Umbilical cord (tissue), 2 donors: ENCODE results near the gene VSIR. TPM values are rescaled to one million over a fixed set of nuclear protein-coding genes. Genes with fewer than 3 reads are reported as not detected.

Experiments used
- DNase-seq: peaks from one replicate; pipeline ENCODE4 v3.0.0-alpha.2; 2015; ENCODE audit warnings: low spot score
- total RNA-seq: library from RNA; depleted of rRNA; stranded (reverse); fragments of >200 nt; gene quantifications from one replicate; pipeline ENCODE4 v1.2.3, GENCODE V29; 2014; ENCODE audit warnings: low replicate concordance; ENCODE audit not compliant: insufficient read depth

VSIR gene
- total RNA-seq, 1 donor from 2014 or later = 19.0 TPM

DNA sequence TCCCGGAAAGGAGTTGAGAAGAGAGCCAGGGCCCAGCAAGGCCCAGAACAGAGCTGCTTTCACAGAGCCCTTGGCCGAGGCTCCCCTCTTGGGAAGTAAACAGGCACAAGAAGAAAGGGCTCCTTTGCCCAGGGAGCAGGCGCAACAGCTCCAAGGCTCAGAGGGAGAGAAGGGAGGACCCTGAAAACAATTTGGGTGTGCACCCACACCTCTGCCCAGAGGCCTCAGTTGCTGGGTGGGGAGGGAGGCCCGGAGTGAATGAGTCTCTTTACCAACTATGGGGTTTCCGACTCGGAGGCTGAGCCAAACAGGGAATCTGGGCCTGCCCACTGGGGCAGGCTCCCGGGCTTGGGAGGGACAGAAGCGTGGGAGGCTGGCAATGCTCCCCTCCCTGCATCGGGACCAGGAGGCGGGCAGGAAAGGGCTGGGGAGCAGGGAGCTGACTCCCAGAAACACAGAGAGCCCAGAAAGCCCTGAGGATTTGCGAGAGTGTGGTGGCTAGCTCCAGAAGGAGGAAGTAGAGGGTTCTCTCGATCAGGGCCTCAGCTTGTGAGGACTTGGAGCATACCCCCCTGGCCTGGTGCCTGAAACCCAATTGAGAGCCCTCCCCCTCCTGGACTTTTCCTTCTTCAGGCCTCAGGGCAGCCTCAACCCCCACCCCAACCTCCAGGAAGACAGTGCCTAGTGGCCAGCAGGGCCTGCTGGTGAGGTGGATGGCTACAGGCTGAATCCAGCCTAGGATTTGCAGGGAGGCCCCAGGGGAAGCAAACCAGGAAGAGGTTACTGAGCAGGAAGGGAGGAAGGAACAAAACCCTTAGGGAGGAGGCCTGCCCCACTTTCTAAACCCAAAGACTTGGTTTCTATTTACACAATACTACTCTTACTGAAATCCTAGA, 59.9 kb downstream of the VSIR start:
- peak; percentile 98 for DNase-seq

DNA sequence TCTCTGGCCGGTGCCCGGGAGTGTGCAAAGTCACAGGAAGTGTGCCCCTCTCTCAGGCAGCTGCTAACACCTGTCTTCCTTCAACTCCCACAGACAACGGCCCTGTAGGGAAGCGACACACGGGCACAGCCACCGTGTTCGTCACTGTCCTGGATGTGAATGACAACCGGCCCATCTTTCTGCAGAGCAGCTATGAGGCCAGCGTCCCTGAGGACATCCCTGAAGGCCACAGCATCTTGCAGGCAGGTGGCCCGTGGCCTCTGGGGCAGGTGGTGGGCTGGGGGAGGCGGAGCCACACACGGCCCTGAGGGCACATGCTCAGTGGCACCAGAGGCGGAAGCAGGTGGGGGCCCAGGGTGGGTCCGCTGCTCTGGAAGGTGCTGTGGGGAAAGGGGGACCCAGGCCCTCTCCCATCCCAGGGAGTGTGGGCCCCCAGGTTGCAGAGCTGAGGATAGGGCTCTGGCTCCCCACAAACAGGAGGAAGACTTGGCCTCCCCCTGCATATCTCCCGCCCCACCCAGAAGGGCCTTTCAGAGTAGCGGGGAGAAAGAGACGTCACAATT, 60.7 kb downstream of the VSIR start:
- no peak for DNase-seq

DNA sequence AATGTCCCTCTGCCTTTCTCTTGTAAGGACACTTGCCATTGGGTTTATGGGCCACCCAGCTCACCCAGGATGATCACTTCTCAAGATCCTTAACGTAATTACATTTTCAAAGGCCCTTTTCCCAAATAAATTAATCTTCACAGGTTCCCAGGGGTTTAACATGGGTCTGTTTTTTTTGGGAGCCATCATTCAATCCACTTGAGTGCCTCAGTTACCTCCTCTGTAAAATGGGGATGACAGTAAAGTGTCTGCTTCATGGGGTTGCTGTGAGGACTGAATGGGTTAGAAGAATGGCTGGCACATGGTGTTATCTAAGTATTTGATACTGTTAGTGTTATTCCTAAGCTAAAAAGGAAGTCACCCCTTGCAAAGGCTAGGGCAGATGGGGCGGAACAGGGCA, 61.1 kb downstream of the VSIR start:
- DNase-seq = no peak

DNA sequence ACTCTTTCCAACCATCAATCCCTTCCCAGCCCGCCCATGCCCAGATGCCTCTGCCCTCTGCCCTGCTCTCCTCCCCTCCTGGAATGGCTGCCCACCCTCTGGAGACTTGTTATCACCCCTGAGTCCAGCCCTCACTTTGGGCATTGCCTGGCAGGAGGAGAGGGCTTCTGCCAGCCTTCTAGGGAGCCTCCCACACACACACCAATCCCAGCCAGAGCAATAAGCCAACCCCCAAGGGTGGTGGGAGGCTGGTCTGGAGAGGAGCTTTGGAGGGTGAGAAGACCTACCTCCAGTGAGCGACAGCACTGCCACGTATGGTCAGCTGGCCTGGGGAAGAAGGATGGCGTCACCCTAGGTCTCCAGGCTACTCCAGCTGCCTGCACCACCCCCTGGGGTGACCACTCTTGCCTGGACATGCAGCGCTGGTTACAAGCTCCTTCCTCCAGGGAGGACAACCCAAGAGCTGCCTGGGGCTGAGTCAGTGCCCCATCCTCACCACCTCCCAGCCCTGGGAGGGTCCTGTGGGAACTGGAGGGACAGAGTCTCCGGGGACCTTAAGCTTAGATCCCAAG, 62.2 kb downstream of the VSIR start:
- no peak for DNase-seq

DNA sequence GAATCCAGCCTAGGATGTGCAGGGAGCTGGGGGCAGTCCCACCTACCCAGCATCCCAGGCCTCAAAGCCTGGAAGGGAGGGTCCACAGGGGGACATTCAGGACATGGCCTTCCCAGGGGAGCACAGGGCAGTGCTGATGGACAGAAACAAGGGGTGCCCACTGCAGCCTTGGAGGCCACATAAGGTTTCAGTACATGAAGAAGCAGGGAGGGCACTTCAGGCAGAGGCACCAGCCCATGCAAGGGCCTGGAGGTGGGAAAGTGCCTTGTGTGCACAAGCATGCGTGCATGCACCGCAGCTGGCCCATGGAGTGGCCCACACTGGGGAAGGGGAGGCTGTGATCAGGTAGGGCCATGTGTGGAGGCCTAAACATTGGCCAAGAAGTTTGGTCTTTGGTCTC, 62.8 kb downstream of the VSIR start:
- DNase-seq = no peak

DNA sequence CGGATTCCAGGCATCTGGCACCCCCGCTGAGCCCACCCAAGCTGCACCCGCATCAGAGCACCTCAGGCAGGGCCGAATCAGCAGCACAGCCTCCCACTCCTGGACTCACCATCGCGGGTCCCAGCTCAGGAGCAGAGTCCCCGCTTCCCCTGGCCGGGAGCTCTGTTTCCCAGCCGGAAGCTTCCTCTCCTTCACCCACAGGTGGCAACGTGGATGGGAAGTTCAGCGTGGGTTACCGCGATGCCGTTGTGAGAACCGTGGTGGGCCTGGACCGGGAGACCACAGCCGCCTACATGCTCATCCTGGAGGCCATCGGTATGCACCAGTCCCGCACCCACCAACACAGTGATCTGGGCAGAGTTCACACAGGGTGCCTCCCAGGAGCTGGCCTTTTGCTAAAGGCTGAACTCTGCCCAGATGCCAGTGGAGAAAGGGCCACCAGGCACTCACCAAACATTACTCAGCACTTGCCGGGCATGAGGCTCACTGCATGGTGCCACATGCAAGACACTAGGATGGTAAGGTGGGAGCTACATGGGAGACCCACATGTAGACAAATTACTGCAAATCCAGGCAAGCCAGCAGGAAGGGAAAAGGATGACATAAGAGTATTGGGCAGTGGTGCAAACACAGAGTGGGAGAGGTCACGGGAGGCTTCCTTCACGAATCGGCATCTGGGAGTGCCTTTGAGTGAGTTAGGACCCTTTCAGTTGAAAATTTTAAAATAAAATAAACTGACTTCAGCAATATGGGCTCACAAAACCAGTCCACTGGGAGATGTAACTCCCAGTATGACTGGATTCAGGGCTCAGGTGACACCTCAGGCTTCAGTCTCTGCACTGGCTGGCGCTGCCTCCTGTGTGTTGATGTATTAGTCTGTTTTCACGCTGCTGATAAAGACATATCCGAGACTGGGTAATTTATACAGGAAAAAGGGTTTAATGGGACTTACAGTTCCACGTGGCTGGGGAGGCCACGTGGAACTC, 64.1 kb downstream of the VSIR start:
- no peak for DNase-seq

DNA sequence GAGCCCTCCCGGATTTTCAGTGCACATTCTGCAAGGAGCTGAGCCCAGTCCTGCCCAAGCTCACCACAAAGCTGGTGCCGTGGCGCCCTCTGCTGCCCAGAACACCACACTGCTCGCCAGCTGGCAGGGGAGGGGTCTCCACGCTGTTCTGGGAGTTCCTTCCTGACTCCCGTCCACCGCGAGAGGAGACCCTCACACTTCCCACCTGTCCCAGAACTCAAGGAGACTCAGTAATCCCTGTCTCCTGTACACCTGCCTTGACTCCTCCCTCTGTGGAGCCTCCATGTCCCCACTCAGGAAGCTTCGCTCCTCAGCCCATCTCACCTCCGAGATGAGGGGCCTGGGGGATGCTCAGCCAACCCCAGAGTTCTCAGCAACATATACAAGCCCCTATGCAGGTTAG, 65.0 kb downstream of the VSIR start:
- no peak for DNase-seq

DNA sequence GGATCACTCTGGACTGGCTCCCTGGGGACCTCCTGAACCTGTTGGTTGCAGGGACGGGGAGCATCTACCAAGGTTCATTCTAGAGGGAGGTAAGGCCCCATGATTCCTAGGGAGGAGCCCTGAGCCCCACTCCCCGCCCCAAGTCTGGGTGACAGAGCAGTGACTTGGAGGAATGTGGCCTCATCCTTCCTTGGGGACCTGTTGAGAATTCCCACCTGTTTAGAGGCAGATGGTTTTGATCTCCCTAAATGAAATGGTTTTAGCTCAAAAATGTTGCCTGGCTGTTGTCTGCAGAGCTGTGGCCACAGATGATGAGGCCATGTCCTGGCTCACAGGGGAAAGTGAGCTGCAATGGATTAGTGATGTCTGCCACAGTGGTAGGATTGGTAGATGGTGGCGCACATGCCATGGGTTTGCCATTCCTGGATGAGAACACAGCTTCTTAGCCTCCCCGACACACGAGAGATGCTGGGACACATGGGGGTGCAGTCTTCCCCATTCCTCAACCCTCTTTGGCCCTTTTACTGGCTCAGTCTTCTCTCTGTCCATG, 66.0 kb downstream of the VSIR start:
- DNase-seq = no peak

DNA sequence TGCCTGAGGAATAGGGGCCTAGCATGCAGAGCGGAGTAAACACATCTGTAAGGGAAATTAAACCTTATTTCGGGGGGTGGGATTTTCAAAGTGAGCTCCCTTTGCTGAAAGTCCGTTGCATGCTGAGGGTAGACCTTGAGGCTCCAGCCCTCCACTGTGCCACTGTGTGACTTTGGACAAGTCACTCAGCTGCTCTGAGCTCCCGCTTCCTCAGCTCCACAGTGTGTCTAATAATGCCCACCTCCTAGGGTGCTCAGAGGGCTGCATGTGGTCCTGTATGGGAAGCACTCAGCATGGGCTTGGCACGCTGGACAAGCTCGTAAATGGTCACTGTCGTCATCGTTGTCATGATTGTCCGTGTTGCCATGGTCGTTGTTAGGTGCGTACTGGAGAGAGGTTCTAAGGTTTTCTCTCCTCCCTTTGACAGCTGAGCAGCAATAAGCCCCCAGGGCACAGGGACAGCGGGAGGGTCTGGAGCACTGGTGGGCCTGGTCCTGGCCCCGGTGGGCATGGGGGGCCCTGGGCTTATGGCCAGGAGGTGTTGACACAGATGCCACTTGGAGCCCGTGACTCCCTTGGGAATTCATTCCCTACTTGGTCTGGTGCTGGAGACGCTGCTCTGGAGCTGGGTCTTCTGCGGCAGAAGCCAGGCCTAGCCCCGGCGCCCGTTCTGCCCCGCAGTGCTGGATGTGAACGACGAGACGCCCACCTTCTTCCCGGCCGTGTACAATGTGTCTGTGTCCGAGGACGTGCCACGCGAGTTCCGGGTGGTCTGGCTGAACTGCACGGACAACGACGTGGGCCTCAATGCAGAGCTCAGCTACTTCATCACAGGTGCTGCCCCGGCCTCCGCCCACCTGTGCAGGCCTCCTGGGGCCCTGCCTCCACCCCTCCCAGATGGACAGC, 66.9 kb downstream of the VSIR start:
- no peak for DNase-seq

DNA sequence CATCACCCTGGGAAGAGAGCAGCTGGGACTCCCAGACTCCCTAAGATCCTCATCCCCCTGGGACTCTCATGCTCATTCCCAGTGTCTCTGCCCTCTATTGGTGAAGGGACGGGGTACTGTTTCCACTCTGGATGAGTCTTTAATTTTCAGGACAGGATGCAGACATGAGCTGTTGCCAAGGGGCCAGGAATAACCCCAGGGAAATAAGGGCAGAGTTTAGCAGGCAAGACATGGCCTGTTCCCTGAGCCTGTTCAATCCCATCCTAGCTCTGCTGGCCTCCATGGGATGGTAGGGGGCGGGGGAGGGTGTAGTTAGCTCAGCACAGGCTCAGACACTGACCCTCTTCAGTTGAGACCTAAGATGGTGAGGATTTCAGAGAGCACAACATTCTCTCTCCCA, 67.7 kb downstream of the VSIR start:
- DNase-seq = peak; percentile 28

DNA sequence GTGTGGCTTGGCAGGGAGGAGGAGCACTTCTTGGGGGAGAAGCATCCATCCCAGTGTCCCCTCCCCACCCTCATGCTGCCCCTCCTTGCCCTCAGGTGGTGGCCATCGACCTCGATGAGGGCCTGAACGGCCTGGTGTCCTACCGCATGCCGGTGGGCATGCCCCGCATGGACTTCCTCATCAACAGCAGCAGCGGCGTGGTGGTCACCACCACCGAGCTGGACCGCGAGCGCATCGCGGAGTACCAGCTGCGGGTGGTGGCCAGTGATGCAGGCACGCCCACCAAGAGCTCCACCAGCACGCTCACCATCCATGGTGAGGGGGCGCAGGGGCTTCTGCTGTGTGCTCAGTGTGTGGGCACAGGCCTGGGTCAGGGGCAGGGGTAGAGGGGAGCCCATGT, 68.5 kb downstream of the VSIR start:
- DNase-seq = no peak

DNA sequence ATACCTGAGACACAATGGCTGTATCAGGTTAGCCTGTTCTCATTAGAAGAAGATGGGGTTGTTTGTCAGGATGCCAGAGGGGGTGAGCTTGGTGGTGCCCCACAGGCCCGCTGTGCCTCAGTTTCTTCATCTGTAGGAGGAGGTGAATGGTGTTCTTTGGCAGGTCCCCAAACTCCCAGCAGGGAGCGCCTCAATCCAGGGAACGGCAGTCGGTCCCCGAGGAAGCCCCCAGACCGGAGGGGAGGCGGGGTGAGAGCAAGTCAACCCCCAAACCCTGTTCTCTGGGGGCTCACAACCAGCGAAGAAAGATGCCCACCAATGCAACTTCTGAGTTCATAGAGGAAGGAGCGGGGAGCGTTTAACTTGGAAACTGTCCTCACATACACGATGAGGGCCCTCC, 69.7 kb downstream of the VSIR start:
- no peak for DNase-seq

DNA sequence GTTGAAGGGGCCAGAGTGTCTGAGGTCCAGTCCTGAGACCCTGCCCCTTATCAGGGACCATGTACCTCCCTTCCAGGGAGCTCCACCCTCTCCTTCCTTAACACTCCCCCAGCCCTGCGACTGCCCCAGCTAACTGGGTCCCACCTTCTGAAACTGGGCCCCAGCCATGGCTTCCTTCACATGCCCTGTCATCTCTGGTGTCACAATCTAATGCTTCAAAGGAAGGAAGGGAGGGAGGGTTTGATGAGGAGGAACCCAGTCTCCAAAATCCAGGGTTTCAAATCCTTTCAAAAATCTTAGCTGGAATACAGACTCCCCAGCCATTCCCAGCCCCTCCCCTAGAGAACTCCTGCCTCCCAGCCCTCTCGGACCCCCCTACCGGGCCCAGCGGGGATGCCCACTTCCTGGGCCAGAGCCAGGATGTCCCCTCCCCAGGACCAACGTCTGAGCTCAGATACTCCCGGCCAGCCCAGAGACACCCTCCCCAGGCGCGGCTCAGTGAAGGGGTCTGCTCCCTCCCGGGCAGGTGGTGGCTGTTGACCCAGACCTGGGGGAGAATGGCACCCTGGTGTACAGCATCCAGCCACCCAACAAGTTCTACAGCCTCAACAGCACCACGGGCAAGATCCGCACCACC, 71.7 kb downstream of the VSIR start:
- DNase-seq = no peak

DNA sequence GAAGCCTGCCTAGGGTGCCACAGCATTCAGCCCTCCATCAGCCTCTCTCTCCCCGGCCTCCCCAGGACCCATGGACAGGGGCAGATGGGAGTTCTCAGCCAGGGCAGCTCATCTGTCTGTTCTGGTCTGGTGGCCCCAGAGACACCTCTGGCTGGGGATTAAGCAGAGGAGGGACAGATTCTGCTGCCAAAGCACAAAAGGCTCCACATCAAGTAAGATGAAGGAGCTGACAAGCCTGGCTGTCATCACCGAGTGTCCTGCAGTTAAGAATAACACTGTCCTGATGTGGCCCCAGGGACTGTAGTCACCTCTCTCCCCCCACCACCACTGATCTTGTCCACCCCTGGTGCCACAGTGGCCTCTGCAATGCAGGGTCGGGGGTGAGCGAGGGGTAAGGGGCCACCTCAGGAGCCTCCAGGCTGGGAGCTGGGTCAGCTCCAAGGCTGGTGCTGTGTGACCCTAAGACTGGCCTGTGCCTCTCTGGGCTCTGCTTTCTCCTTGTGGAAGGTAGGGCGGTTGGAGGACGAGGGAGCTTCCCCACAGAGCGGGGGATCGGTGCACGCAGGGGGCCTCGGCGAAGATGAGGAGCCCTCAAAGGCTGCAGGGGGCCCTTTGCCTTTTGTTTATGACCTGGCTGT, 72.5 kb downstream of the VSIR start:
- no peak for DNase-seq

DNA sequence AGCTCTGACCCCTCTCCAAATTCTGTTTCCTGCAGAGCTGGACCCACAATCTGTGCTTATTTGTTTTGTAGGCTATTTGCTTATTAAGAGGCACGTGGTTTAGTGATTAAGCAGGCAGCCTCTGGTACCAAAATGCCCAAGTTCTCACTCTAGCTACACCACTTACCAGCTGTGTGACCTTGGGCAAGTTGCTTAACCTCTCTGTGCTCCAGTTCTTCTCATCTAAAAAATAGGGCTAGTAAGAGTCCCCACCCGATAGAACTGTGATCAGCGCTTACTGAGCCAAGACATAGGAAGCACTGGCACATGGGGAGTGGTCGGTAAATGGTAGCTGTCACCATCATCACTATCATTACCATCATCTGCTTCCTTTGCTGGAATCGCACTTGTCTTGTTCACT, 74.6 kb downstream of the VSIR start:
- no peak for DNase-seq

DNA sequence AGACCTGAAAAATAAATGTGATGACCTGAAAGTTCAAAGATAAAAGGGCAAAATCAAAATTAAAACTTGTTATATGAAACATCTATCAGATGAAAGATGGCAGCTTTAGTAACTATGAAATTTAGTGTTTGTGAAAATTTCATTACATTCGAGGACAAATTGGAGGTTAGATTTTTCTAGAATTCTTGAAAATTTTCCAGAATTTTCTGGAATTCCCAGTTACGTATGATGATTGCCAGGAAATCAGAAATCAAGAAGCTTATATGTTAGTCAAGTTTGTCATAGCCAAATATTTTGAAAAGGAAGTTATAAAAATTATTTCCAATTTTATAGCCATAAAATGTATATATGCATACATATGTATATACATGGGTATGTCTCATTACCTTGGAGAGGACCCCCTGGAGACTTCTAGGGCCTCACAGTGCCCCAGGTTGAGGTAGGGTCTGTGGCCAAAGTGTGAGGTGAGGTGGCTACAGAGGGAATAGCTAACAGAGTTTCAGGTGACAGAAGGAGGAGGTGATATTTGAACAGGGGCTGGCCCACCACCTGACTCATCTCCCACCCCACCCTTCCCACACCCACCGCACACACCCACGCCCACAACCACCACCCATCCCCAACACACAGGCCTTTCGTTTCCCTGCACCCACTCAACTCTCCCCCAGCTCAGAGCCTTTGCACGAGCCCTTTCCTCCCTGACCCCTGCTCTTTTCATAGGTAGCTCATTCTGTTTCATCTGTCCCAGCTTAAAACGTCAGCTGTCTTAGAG, 75.2 kb downstream of the VSIR start:
- no peak for DNase-seq
